Astrocyte (in vitro differentiated cells and primary cell): ENCODE results near the gene B9D1. TPM values are rescaled to one million over a fixed set of nuclear protein-coding genes. Genes with fewer than 3 reads are reported as not detected.
A peak's percentile ranks its signal among the peaks of the same experiment; 100 is the strongest.

Source experiments
- DNase-seq: peaks from one replicate; pipeline ENCODE4 v3.0.0-alpha.2; 2010; ENCODE audit warnings: low read depth
- FAIRE-seq: peaks from 2 replicates; lab custom pipeline; 2011; peaks lifted over from hg19 to GRCh38; lab: Jason Lieb, UNC
- H2AFZ ChIP-seq: 2 replicates; pipeline ENCODE4 v1.6.0; 2012; ENCODE audit warnings: low read depth, low read length, inconsistent platforms
- H3K27ac ChIP-seq: 2 replicates; pipeline ENCODE4 v1.5.1; 2011; ENCODE audit warnings: low read depth, low read length, inconsistent platforms
- H3K27me3 ChIP-seq: 2 replicates; pipeline ENCODE4 v1.6.0; 2011; ENCODE audit warnings: low read length, inconsistent platforms; ENCODE audit not compliant: insufficient read depth
- H3K36me3 ChIP-seq: 2 replicates; pipeline ENCODE4 v1.5.1; 2011; ENCODE audit warnings: low read length, inconsistent platforms; ENCODE audit not compliant: insufficient read depth
- H3K4me1 ChIP-seq: 2 replicates; pipeline ENCODE4 v1.5.1; 2011; ENCODE audit warnings: low read length, inconsistent platforms; ENCODE audit not compliant: insufficient read depth
- H3K4me2 ChIP-seq: 2 replicates; pipeline ENCODE4 v1.6.0; 2012; ENCODE audit warnings: low read length, inconsistent platforms
- H3K4me3 ChIP-seq: 2 replicates; pipeline ENCODE4 v1.5.1; 2011; ENCODE audit warnings: low read depth, mild to moderate bottlenecking, low read length, inconsistent platforms; ENCODE audit not compliant: insufficient read depth
- H3K79me2 ChIP-seq: 2 replicates; pipeline ENCODE4 v1.6.0; 2012; ENCODE audit warnings: mild to moderate bottlenecking, low read length, inconsistent platforms; ENCODE audit not compliant: insufficient read depth
- H3K9ac ChIP-seq: 2 replicates; pipeline ENCODE4 v1.6.0; 2012; ENCODE audit warnings: mild to moderate bottlenecking, low read length, inconsistent platforms
- H3K9me3 ChIP-seq: 2 replicates; pipeline ENCODE4 v1.5.1; 2012; ENCODE audit warnings: low read depth, mild to moderate bottlenecking, low read length, inconsistent platforms; ENCODE audit not compliant: insufficient read depth
- H4K20me1 ChIP-seq: 2 replicates; pipeline ENCODE4 v1.6.0; 2012; ENCODE audit warnings: low read length, inconsistent platforms; ENCODE audit not compliant: insufficient read depth
- H3K27ac Mint-ChIP-seq: one replicate; pipeline ENCODE4 v1.8.0; 2021; ENCODE audit warnings: mild to moderate bottlenecking, mixed read lengths; ENCODE audit not compliant: unreplicated experiment
- H3K27me3 Mint-ChIP-seq: one replicate; pipeline ENCODE4 v1.8.0; 2021; ENCODE audit warnings: low read depth, mixed read lengths; ENCODE audit not compliant: unreplicated experiment
- H3K36me3 Mint-ChIP-seq: one replicate; pipeline ENCODE4 v1.8.0; 2021; ENCODE audit warnings: low read depth, mixed read lengths; ENCODE audit not compliant: unreplicated experiment
- H3K4me1 Mint-ChIP-seq: one replicate; pipeline ENCODE4 v1.8.0; 2021; ENCODE audit warnings: low read depth, mixed read lengths; ENCODE audit not compliant: unreplicated experiment
- H3K4me3 Mint-ChIP-seq: one replicate; pipeline ENCODE4 v1.8.0; 2021; ENCODE audit warnings: mild to moderate bottlenecking, moderate library complexity, mixed read lengths; ENCODE audit not compliant: unreplicated experiment
- H3K9me3 Mint-ChIP-seq: one replicate; pipeline ENCODE4 v1.8.0; 2021; ENCODE audit warnings: mild to moderate bottlenecking, mixed read lengths; ENCODE audit not compliant: unreplicated experiment
- CTCF ChIP-seq: IDR thresholded peaks from 2 replicates; pipeline ENCODE4 v1.5.1; 2011; ENCODE audit warnings: low read depth, mild to moderate bottlenecking, inconsistent platforms, low read length, moderate library complexity; ENCODE audit not compliant: insufficient read depth
- EZH2 ChIP-seq: IDR thresholded peaks from 2 replicates; pipeline ENCODE4 v1.6.1; 2012; ENCODE audit warnings: mild to moderate bottlenecking, low read length, inconsistent platforms; ENCODE audit not compliant: insufficient read depth
- total RNA-seq: library from RNA; stranded (reverse); gene quantifications from 2 replicates; pipeline ENCODE4 v1.2.1, GENCODE V29; 2021

The B9D1 gene
- total RNA-seq, 1 donor from 2014 or later: 10.2 TPM

- TF ChIP-seq EZH2: no peak
- TF ChIP-seq CTCF: no peak
- Mint-ChIP-seq H3K27ac (peak overlapping the region; percentile 80), H3K4me3 (peak overlapping the region; percentile 87), H3K4me1 (peaks cover 4% of the 10 kb centered on the region), H3K9me3 (no peaks in the 10 kb centered on the region), H3K36me3 (peaks cover 16% of the 10 kb centered on the region), H3K27me3 (peaks cover 12% of the 10 kb centered on the region)
- FAIRE-seq (no peak), DNase-seq (no peak)
- no peaks in the 10 kb centered on the region for H3K27me3 ChIP-seq
- peak overlapping the region; percentile 91 for H2AFZ ChIP-seq
- no peaks in the 10 kb centered on the region for H3K79me2 ChIP-seq
- H4K20me1 ChIP-seq: peaks cover 5% of the 10 kb centered on the region
- H3K27ac ChIP-seq: peak overlapping the region; percentile 81
- no peaks in the 10 kb centered on the region for H3K36me3 ChIP-seq
- H3K9ac ChIP-seq: peak overlapping the region; percentile 84
- peak overlapping the region; percentile 75 for H3K4me3 ChIP-seq
- peak overlapping the region; percentile 89 for H3K4me2 ChIP-seq
- H3K9me3 ChIP-seq: no peaks in the 10 kb centered on the region
- peaks cover 7% of the 10 kb centered on the region for H3K4me1 ChIP-seq
Measured at GRCh38 chr17:19361944-19362276, 613 bp downstream of the B9D1 start.

GRCh38 chr17:19361326-19361725 lies 1.2 kb downstream of the B9D1 start:
- peaks cover 17% of the 10 kb centered on the region for H3K36me3 Mint-ChIP-seq
- Histone ChIP-seq H4K20me1 (peaks cover 5% of the 10 kb centered on the region), H3K79me2 (no peaks in the 10 kb centered on the region), H3K4me2 (peak overlapping the region; percentile 44), H3K4me3 (no peak overlapping the region), H2AFZ (no peak overlapping the region), H3K36me3 (no peaks in the 10 kb centered on the region), H3K4me1 (peaks cover 7% of the 10 kb centered on the region), H3K9ac (no peak overlapping the region), H3K27me3 (no peaks in the 10 kb centered on the region), H3K27ac (no peak overlapping the region), H3K9me3 (no peaks in the 10 kb centered on the region)
- no peak for TF ChIP-seq EZH2
- TF ChIP-seq CTCF: no peak
- FAIRE-seq (no peak), DNase-seq (no peak)
- peaks cover 4% of the 10 kb centered on the region for H3K4me1 Mint-ChIP-seq
- no peaks in the 10 kb centered on the region for H3K9me3 Mint-ChIP-seq
- H3K27me3 Mint-ChIP-seq: peaks cover 11% of the 10 kb centered on the region
- peak overlapping the region; percentile 78 for H3K4me3 Mint-ChIP-seq
- H3K27ac Mint-ChIP-seq: no peak overlapping the region

- no peaks in the 10 kb centered on the region for H3K9me3 Mint-ChIP-seq
- H3K4me1 ChIP-seq: peaks cover 7% of the 10 kb centered on the region
- H3K79me2 ChIP-seq: no peaks in the 10 kb centered on the region
- TF ChIP-seq EZH2 (no peak), CTCF (no peak)
- H3K4me3 Mint-ChIP-seq: no peak overlapping the region
- no peaks in the 10 kb centered on the region for H3K36me3 ChIP-seq
- no peak overlapping the region for H3K27ac Mint-ChIP-seq
- no peaks in the 10 kb centered on the region for H3K9me3 ChIP-seq
- H3K36me3 Mint-ChIP-seq: peaks cover 15% of the 10 kb centered on the region
- FAIRE-seq: no peak
- peaks cover 5% of the 10 kb centered on the region for H4K20me1 ChIP-seq
- no peak overlapping the region for H2AFZ ChIP-seq
- no peak for DNase-seq
- no peak overlapping the region for H3K9ac ChIP-seq
- no peak overlapping the region for H3K27ac ChIP-seq
- no peak overlapping the region for H3K4me2 ChIP-seq
- peaks cover 4% of the 10 kb centered on the region for H3K4me1 Mint-ChIP-seq
- no peaks in the 10 kb centered on the region for H3K27me3 ChIP-seq
- peaks cover 11% of the 10 kb centered on the region for H3K27me3 Mint-ChIP-seq
- no peak overlapping the region for H3K4me3 ChIP-seq
Measured at GRCh38 chr17:19360772-19361171, 1.8 kb downstream of the B9D1 start.
